ENCODE results near the gene SERPINA12.

DNA sequence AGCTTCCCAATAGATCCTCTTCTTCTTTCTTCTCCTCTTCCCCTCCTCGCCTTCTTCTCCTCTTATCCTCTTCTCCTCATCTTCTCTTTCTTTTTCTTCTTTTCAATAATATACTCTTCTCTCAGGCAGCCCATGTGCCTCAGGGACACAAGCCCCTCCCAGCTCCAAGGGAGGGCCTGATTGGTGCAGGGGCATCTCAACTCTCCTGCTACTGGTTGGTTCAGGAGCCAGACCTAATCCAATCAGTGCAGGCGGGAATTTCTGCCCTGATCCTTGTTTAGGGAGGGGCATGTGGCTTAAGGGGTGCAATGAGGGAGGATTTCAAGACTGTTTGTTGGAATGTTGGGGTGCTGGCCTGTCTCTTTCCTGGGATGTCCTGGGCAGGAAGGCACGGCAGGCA lies 9.0 kb downstream of the SERPINA12 start:
- TF ChIP-seq RAD21 (IDR thresholded peaks at IDR 0.05) = no peak
- TF ChIP-seq, protein P1, sequence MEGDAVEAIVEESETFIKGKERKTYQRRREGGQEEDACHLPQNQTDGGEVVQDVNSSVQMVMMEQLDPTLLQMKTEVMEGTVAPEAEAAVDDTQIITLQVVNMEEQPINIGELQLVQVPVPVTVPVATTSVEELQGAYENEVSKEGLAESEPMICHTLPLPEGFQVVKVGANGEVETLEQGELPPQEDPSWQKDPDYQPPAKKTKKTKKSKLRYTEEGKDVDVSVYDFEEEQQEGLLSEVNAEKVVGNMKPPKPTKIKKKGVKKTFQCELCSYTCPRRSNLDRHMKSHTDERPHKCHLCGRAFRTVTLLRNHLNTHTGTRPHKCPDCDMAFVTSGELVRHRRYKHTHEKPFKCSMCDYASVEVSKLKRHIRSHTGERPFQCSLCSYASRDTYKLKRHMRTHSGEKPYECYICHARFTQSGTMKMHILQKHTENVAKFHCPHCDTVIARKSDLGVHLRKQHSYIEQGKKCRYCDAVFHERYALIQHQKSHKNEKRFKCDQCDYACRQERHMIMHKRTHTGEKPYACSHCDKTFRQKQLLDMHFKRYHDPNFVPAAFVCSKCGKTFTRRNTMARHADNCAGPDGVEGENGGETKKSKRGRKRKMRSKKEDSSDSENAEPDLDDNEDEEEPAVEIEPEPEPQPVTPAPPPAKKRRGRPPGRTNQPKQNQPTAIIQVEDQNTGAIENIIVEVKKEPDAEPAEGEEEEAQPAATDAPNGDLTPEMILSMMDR (IDR thresholded peaks at IDR 0.05; ENCODE audit: low read depth, low read length, missing input control) = no peak
- TF ChIP-seq, protein P2, sequence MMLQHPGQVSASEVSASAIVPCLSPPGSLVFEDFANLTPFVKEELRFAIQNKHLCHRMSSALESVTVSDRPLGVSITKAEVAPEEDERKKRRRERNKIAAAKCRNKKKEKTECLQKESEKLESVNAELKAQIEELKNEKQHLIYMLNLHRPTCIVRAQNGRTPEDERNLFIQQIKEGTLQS (IDR thresholded peaks at IDR 0.05) = no peak
- no peak for TF ChIP-seq GABPA (IDR thresholded peaks at IDR 0.05 in 1 of 2, conservative IDR thresholded peaks at IDR 0.05 in 1 of 2)
- no peak for TF ChIP-seq YY1 (IDR thresholded peaks at IDR 0.05)
- no peak for TF ChIP-seq SP1 (IDR thresholded peaks at IDR 0.05)
